HG02588 (cell line): ENCODE data around the gene CCDC127.
"Not testable (repeated sequence)": the region's sequence is repeated elsewhere in the genome, so short reads cannot be mapped to it uniquely, and the experiment has no call there.

ENCODE experiments used
- ATAC-seq: cut with Tn5 transposase; IDR thresholded peaks from one replicate; pipeline ENCODE4 v1.9.1; 2021; ENCODE audit warnings: mild to moderate bottlenecking, moderate library complexity; ENCODE audit not compliant: unreplicated experiment

CCDC127 gene

GRCh38 chr5:174876-175465 lies 43.0 kb downstream of the CCDC127 start:
- no peak for ATAC-seq

GRCh38 chr5:174291-174600 lies 43.7 kb downstream of the CCDC127 start:
- ATAC-seq, result no peak

- no peak for ATAC-seq
Observed at GRCh38 chr5:173392-174290, 44.3 kb downstream of the CCDC127 start.

- ATAC-seq, result no peak
Observed at GRCh38 chr5:172841-173251, 45.1 kb downstream of the CCDC127 start.

DNA sequence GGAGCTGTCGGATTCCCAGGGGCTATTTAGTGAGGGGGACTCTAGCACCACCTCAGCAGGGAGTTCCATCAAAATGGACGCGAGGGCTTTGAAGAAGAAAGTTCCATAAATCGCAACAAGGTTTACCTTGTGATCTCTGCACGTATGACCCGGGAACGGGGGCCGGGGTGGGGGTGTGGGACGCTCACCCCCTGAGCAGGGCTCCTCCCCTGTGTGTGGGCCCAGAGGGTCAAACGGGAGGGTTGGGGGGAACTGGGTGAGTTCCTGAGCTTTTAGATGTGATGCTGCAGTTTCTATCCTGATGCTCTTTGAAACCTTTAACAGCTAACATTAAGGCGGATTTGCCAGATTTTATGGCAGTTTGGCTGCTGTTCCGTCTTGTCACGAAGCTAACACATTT lies 45.5 kb downstream of the CCDC127 start:
- ATAC-seq, result no peak

DNA sequence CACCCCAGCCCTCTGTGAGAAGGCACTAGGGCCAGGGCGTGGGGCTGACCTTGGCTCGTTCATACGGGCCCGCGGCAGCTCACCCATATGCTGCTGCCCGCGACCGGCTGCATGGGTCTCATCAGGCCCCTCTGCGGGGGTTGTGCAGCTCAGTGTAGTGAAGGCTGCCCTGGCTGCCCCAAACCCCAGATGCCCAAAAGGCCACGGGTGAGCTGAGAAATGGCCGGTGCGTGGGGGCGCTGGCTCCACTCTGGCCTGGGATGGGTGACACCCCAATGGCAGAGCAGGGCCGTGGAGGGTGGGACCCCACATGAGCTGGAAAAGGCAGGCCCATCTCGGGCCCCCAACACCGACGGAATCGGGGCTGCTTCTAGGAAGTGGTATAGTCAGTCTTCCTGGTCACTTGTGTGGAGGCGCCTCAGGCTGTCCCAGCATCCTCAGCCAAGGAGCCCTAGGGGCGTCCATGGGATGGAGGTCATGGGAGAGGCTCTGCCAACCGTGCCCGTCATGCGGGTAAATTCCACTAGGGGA lies 46.1 kb downstream of the CCDC127 start:
- ATAC-seq, result no peak

- ATAC-seq, result no peak
Observed at GRCh38 chr5:170971-171800, 46.8 kb downstream of the CCDC127 start.

DNA sequence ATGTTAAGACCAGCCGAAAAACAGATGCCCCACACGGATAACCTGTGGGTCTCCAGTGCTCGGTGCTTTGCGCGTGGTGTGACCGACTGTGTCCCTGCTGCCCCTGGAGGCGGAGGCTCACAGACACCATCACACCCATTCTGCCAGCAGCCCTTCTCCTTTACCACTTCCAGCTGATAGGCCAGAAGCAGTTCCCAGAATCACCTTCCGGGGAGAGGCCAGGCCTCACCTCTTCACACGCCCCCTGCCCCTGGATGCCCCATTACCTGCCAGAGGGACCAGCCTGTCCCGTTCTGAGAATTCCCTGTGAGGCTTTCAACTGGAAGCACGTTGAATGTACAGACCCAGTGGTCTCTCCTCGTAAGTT lies 48.2 kb downstream of the CCDC127 start:
- no peak for ATAC-seq

DNA sequence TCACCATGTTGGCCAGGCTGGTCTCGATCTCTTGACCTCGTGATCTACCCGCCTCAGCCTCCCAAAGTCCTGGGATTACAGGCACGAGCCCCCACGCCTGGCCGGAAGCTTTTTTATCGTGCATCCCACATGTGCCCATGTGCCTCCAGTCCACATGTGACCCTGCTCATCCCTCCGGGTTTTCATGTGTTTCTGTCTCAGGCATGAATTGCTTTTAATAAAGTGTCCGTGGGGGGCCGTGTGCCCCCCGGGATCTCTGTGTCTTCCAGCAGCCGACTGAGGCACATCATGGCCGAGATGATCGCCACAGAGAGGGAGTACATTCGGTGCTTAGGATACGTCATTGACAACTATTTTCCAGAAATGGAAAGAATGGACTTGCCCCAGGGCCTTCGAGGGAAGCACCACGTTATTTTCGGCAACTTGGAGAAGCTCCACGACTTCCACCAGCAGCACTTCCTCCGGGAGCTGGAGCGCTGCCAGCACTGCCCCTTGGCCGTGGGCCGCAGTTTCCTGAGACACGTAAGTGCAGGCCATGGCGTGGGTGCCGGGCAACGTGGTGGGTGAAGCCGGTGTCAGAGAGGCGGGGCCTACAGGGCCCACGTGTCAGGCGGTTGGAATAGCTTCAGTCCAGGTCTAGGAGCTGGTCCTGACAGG lies 48.8 kb downstream of the CCDC127 start:
- no peak for ATAC-seq

DNA sequence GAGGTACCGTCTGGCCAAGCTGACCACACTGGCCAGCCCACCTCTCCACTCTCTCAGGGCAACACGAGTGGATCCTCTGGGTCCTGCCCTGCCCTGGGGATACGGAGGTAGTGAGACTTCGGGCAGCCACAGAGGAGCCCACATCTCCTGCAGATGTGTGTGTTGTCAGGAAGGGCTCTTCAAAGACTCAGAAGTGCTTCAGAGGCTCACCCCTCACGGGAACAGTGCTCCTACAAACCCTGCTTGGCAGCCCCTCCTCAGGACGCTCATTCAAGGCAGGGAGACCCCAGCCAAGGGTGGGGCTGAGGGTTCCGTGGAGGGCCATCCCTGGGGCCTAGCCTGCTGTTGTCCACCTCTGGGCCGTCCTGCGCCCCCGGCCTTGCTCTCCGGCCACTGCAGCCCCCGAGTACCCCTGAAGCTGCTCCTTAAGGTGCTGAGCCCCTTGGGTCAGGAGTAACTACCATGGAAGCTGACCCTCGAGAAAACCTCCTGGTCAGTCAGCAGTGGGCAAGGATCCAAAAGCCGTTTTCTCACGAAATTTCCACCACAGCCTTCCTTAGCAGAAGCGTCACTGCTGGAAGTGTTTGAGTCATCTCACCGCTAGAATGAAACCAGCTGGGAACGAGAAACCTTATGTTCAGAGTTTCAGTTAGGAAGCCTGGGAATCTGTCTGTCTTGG lies 49.8 kb downstream of the CCDC127 start:
- ATAC-seq, result no peak

DNA sequence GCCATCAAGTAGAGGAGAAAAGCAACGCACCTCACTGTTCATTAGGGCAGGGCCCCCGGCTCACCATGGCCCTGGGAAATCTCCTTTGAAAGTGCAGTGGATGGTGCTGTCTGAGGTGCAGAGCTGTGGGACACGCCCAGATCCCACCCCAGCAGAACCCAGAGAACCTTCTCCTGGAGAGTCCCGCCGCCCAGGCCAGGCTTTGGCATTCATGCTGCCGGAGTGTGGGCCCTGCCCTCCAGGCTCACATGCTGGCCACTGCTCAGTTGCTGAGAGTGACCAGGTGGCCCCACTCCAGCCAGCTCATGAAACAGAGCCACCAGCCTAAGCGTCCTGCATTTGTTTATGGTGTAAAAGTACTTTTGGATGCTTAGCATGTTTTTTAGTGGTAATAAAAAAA lies 50.4 kb downstream of the CCDC127 start:
- ATAC-seq, result no peak

DNA sequence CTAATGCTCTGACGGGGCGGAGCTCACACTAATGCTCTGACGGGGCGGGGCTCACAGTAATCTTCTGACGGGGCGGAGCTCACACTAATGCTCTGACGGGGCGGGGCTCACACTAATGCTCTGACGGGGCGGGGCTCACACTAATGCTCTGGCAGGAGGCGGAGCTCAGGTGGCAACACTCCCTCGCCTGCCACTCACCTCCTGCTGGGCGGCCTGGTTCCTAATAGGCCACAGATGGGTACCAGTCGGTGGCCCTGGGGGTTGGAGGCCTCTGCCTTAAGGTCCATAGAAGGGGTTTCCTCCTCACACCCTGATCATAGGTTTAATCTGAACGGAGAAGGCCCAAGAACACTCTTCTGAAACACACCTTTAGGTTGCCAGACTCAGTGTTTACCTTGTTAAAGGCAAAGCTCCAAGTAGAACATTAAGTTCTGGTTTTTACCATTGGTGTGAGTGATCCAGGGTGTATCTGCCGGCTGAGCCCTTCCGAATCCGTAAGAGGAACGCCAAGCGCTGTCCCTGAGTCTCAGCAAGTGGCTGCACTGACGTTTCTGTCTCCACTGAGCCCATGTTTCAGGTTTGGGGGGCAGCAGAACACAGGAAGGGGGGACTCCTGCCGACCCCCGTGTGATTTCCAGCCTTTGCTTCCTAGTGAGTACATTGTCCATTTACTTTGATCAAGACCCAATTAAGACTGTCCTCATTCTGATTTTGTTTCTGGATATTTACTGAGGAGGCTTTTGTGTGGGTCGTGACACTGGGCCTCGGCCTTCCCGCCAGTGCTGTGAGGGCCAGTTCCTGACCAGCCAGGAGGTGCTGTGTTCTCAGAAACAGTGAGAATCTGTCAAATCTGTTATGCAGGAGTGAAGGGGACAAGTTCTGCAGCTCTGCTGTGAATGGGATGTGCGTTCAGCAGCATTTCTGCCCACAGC lies 51.2 kb downstream of the CCDC127 start:
- no peak for ATAC-seq

GRCh38 chr5:164783-165182 lies 53.2 kb downstream of the CCDC127 start:
- not testable (repeated sequence) for ATAC-seq

DNA sequence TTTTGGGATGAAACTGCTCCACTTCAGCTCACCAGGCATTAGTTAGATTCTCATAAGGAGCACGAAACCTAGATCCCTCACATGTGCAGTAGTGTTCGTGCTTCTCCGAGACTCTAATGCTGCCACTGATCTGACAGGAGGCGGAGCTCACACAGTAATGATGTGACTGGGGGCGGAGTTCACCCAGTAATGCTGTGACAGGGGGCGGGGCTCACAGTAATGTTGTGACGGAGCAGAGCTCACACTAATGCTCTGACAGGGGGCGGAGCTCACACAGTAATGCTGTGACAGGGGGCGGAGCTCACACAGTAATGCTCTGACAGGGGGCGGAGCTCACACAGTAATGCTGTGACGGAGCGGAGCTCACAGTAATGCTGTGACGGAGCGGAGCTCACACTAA lies 53.7 kb downstream of the CCDC127 start:
- no peak for ATAC-seq

DNA sequence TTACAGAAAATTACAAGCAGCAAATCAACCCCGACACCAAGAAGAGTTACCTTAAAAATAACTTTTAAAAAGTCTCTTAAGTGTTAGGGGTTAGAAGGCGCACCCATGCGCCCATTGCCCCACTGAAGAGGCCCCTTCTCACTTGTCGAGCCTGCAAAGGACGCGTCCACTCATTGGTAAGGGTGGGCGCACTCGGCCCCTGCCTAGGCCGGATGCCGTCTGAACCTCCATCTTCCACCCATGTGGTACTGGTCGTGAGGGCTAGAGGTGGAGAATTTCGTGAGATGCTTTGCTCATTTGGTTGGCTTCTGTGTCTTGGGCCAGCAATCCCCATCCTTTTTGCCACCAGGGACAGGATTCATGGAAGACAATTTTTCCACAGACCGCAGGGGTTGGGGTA lies 54.1 kb downstream of the CCDC127 start:
- no peak for ATAC-seq

- no peak for ATAC-seq
Observed at GRCh38 chr5:163338-163620, 54.7 kb downstream of the CCDC127 start.

DNA sequence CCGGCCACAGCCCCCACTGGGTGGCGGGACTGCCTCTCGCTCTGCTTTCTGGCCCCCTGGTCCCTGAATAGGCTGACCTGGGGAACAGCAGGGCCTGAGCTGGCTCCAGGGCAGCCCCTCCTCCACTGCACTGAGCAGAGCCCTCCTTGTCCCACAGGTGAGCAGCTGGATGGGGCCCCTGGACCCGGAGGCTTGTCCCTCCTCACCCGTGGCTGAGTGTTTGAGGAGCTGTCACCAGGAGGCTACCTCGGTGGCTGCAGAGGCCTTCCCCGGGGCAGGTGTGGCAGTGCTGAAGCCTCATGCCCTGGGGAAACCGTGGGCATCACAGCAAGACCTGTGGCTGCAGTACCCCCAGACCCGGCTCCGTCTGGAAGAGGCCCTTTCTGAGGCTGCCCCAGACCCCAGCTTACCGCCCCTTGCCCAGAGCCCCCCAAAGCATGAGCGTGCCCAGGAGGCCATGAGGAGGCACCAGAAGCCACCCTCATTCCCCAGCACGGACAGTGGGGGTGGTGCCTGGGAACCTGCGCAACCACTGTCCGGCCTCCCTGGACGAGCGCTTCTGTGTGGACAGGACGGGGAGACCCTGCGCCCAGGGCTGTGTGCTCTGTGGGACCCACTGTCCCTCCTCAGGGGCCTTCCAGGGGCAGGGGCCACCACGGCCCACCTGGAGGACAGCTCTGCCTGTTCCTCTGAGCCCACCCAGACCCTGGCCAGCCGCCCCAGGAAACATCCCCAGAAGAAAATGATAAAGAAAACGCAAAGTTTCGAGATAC lies 55.2 kb downstream of the CCDC127 start:
- ATAC-seq, result no peak

GRCh38 chr5:162190-162564 lies 55.8 kb downstream of the CCDC127 start:
- no peak for ATAC-seq

GRCh38 chr5:161803-162110 lies 56.2 kb downstream of the CCDC127 start:
- ATAC-seq, result no peak
